Testis (tissue), 3 donors: ENCODE results near the gene RSL1D1. TPM values are rescaled to one million over a fixed set of nuclear protein-coding genes. Genes with fewer than 3 reads are reported as not detected.

Source experiments
- DNase-seq: peaks from one replicate; pipeline ENCODE4 v3.0.0-alpha.2; 2019
- H3K27ac ChIP-seq, 2 donors: fragments of 200-600 bp; sonication (generic); one replicate each; pipeline ENCODE4 v1.5.1; 2019
- H3K27me3 ChIP-seq: fragments of 200-600 bp; sonication (generic); one replicate; pipeline ENCODE4 v1.5.1; 2019
- H3K36me3 ChIP-seq: fragments of 200-600 bp; sonication (generic); one replicate; pipeline ENCODE4 v1.5.1; 2017; ENCODE audit warnings: low read depth; ENCODE audit errors: missing control alignments
- H3K4me1 ChIP-seq: fragments of 200-600 bp; sonication (generic); one replicate; pipeline ENCODE4 v1.5.1; 2019
- H3K4me3 ChIP-seq, 2 donors: fragments of 200-600 bp; sonication (generic); one replicate each; pipeline ENCODE4 v1.5.1; 2017 to 2019
- H3K9me3 ChIP-seq: fragments of 200-600 bp; sonication (generic); one replicate; pipeline ENCODE4 v1.5.1; 2017
- CTCF ChIP-seq, 3 experiments: fragments of 450-650 bp in 2 of 3; fragments of 200-600 bp in 1 of 3; sonication (generic) in 1 of 3; IDR thresholded peaks; one replicate each; pipeline ENCODE4 v1.5.1; 2016 to 2019; ENCODE audit warnings: antibody characterized with exemption in 3 of 3, mild to moderate bottlenecking in 2 of 3, moderate library complexity in 1 of 3
- POLR2A ChIP-seq: fragments of 450-650 bp; IDR thresholded peaks from one replicate; pipeline ENCODE4 v1.6.1; 2017; ENCODE audit warnings: antibody characterized with exemption, mild to moderate bottlenecking, moderate library complexity
- WGBS, 2 donors: methylation state at CpG; one replicate each; pipeline ENCODE4 v1.1.5; 2018; 5-methylcytosine and 5-hydroxymethylcytosine counted together
- intact Hi-C: fragments of 100-400 bp; cut with DNase I; formaldehyde crosslinking; loops from one replicate; pipeline ENCODE4 v1.15.1; 2023; ENCODE audit warnings: low total_unique reads
- polyA plus RNA-seq: library from polyadenylated mRNA; stranded (reverse); fragments of 350-450 nt; fragmentation: Illumina TruSeq; extraction: RNeasy Lipid Tissue Mini Kit (QIAGEN cat#74804); gene quantifications from one replicate; pipeline ENCODE4 v1.2.3, GENCODE V29; 2014; ENCODE audit warnings: low read depth, low replicate concordance; ENCODE audit not compliant: insufficient read depth
- total RNA-seq, 2 donors: library from RNA; depleted of rRNA; stranded (reverse); fragments of >200 nt; gene quantifications; one replicate each; pipeline ENCODE4 v1.2.3, GENCODE V29; 2016

The RSL1D1 gene
- total and polyA plus RNA-seq, 3 donors from 2014 or later: 79.3 to 101 (median 97.6) TPM

GRCh38 chr16:11869353-11870228 lies 18.2 kb upstream of the RSL1D1 start:
- intact Hi-C loops: no loop called here
- DNase-seq: no peak
- Histone ChIP-seq H3K4me1 (peaks cover 18% of the 10 kb centered on the region), H3K27me3 (no peaks in the 10 kb centered on the region), H3K9me3 (no peaks in the 10 kb centered on the region), H3K4me3 (no peak overlapping the region), H3K27ac (no peak overlapping the region), H3K36me3 (no peaks in the 10 kb centered on the region)
- 83% methylated on average over 8 of the region's 8 CpGs for WGBS, 2 donors
- TF ChIP-seq CTCF (IDR thresholded peaks at IDR 0.05): no peak
- TF ChIP-seq POLR2A: no peak

GRCh38 chr16:11868412-11868980 lies 17.2 kb upstream of the RSL1D1 start:
- no peak overlapping the region for H3K27ac ChIP-seq
- no peaks in the 10 kb centered on the region for H3K27me3 ChIP-seq
- H3K36me3 ChIP-seq: no peaks in the 10 kb centered on the region
- DNase-seq: no peak
- intact Hi-C loops: no loop called here
- no peaks in the 10 kb centered on the region for H3K9me3 ChIP-seq
- TF ChIP-seq CTCF (IDR thresholded peaks at IDR 0.05) (no peak), POLR2A (no peak)
- peaks cover 18% of the 10 kb centered on the region for H3K4me1 ChIP-seq
- WGBS, 2 donors: 78 to 93% methylated on average over 2 of the region's 2 CpGs
- H3K4me3 ChIP-seq: no peak overlapping the region

- no peaks in the 10 kb centered on the region for H3K9me3 ChIP-seq
- no peaks in the 10 kb centered on the region for H3K4me1 ChIP-seq
- H3K36me3 ChIP-seq: no peaks in the 10 kb centered on the region
- WGBS, 2 donors: 87 to 92% methylated on average over 2 of the region's 2 CpGs
- no peak for TF ChIP-seq POLR2A
- TF ChIP-seq CTCF (IDR thresholded peaks at IDR 0.05): no peak
- intact Hi-C loops: no loop called here
- no peak overlapping the region for H3K27ac ChIP-seq
- no peak for DNase-seq
- no peaks in the 10 kb centered on the region for H3K27me3 ChIP-seq
- no peak overlapping the region for H3K4me3 ChIP-seq
Measured at GRCh38 chr16:11862489-11862888, 11.1 kb upstream of the RSL1D1 start.

- H3K27me3 ChIP-seq: no peaks in the 10 kb centered on the region
- intact Hi-C loops: no loop called here
- WGBS, 2 donors: 79 to 81% methylated on average over 4 of the region's 4 CpGs
Measured at GRCh38 chr16:11857161-11857560, 5.8 kb upstream of the RSL1D1 start.

More at GRCh38 chr16:11857161-11857560, 5.8 kb upstream of the RSL1D1 start:
- Histone ChIP-seq H3K36me3 (no peaks in the 10 kb centered on the region), H3K4me3 (no peak overlapping the region), H3K9me3 (no peaks in the 10 kb centered on the region), H3K27ac (no peak overlapping the region), H3K4me1 (peaks cover 4% of the 10 kb centered on the region)
- no peak for TF ChIP-seq POLR2A
- no peak for TF ChIP-seq CTCF (IDR thresholded peaks at IDR 0.05)
- DNase-seq: no peak
